IMR-90 (cell line): ENCODE data around the gene RNF4.

Source experiments
- BHLHE40 ChIP-seq: fragments of 150-350 bp; IDR thresholded peaks from 2 replicates; pipeline ENCODE4 v1.6.1; 2016; ENCODE audit warnings: mild to moderate bottlenecking, low read depth, low read length
- CEBPB ChIP-seq: IDR thresholded peaks from 2 replicates; pipeline ENCODE4 v1.6.1; 2012; ENCODE audit warnings: low read depth, low read length, improper control_type of control experiment
- CTCF ChIP-seq: conservative IDR thresholded peaks from 2 replicates; pipeline ENCODE4 v1.5.1; 2012; ENCODE audit warnings: mild to moderate bottlenecking, low read depth, low read length, improper control_type of control experiment
- FOS ChIP-seq: fragments of 150-350 bp; IDR thresholded peaks from 2 replicates; pipeline ENCODE4 v1.6.1; 2016; ENCODE audit warnings: low read depth, low read length
- MAZ ChIP-seq: IDR thresholded peaks from 2 replicates; pipeline ENCODE4 v1.6.1; 2012; ENCODE audit warnings: low read depth, mild to moderate bottlenecking, low read length, improper control_type of control experiment, moderate library complexity, borderline replicate concordance
- MXI1 ChIP-seq: IDR thresholded peaks from 2 replicates; pipeline ENCODE4 v1.6.1; 2012; ENCODE audit warnings: low read depth, mild to moderate bottlenecking, low read length, moderate library complexity, borderline replicate concordance
- POLR2A ChIP-seq: IDR thresholded peaks from 2 replicates; pipeline ENCODE4 v1.6.1; 2012; ENCODE audit warnings: mild to moderate bottlenecking, low read depth, low read length
- RAD21 ChIP-seq: IDR thresholded peaks from 2 replicates; pipeline ENCODE4 v1.6.1; 2012; ENCODE audit warnings: low read length, improper control_type of control experiment
- RFX5 ChIP-seq: IDR thresholded peaks from 2 replicates; pipeline ENCODE4 v1.8.0; 2012; ENCODE audit warnings: low read depth, mild to moderate bottlenecking, low read length, moderate library complexity
- SMC3 ChIP-seq: fragments of 150-350 bp; IDR thresholded peaks from 2 replicates; pipeline ENCODE4 v1.6.1; 2016; ENCODE audit warnings: low read depth, mild to moderate bottlenecking, antibody characterized with exemption, low read length, moderate library complexity
- USF2 ChIP-seq: fragments of 150-350 bp; IDR thresholded peaks from 2 replicates; pipeline ENCODE4 v1.6.1; 2017; ENCODE audit warnings: mild to moderate bottlenecking, antibody characterized with exemption, low read length, low read depth
- TF ChIP-seq, protein P1 (sequence below): fragments of 150-350 bp; IDR thresholded peaks from 2 replicates; pipeline ENCODE4 v1.6.1; 2016; ENCODE audit warnings: low read depth, mild to moderate bottlenecking, low read length, moderate library complexity, borderline replicate concordance

- TF ChIP-seq RAD21 (no peak), MAZ (no peak), CTCF (no peak), MXI1 (no peak), POLR2A (no peak), RFX5 (no peak), CEBPB (no peak), BHLHE40 (no peak), FOS (no peak), USF2 (no peak), SMC3 (no peak)
- TF ChIP-seq, protein P1, sequence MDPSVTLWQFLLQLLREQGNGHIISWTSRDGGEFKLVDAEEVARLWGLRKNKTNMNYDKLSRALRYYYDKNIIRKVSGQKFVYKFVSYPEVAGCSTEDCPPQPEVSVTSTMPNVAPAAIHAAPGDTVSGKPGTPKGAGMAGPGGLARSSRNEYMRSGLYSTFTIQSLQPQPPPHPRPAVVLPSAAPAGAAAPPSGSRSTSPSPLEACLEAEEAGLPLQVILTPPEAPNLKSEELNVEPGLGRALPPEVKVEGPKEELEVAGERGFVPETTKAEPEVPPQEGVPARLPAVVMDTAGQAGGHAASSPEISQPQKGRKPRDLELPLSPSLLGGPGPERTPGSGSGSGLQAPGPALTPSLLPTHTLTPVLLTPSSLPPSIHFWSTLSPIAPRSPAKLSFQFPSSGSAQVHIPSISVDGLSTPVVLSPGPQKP, result no peak
Measured at GRCh38 chr4:2424581-2424980, 44.3 kb upstream of the RNF4 start.
